K562 (cell line): ENCODE measurements around the gene USP20. TPM values are rescaled to one million over a fixed set of nuclear protein-coding genes. Genes with fewer than 3 reads are reported as not detected.
A peak's percentile ranks its signal among the peaks of the same experiment; 100 is the strongest.

Experiments
- CAMTA2 ChIP-seq: fragments of 250-450 bp; sonication (Bioruptor Pico); conservative IDR thresholded peaks from 2 replicates; pipeline ENCODE4 v1.5.1; 2022
- CBX5 ChIP-seq: IDR thresholded peaks from 2 replicates; pipeline ENCODE4 v1.6.1; 2014; ENCODE audit warnings: low read depth, borderline replicate concordance
- GTF2A2 ChIP-seq: IDR thresholded peaks from 2 replicates; pipeline ENCODE4 v1.6.1; 2016; ENCODE audit warnings: mild to moderate bottlenecking, missing genetic modification characterization, missing compliant biosample characterization
- HMG20B ChIP-seq: fragments of 250-450 bp; sonication (Bioruptor Pico); IDR thresholded peaks from 2 replicates; pipeline ENCODE4 v1.5.0; 2021; ENCODE audit warnings: mild to moderate bottlenecking
- JUN ChIP-seq, 2 experiments: sonication (generic) in 1 of 2; formaldehyde crosslinking in 1 of 2; IDR thresholded peaks; 2 replicates each; pipeline versions ENCODE4 v1.6.1 to v1.8.0; 2012 to 2022; ENCODE audit warnings: borderline replicate concordance in 2 of 2, mild to moderate bottlenecking in 2 of 2, improper control_type of control experiment in 1 of 2, low read depth in 1 of 2, low read length in 1 of 2, missing genetic modification reagents in 1 of 2
- KLF13 ChIP-seq: fragments of 450-650 bp; IDR thresholded peaks from 2 replicates; pipeline ENCODE4 v1.6.1; 2016; ENCODE audit warnings: missing genetic modification characterization, low read depth, mild to moderate bottlenecking, missing compliant biosample characterization, moderate library complexity, borderline replicate concordance
- MTA1 ChIP-seq: fragments of 450-650 bp; IDR thresholded peaks from 2 replicates; pipeline ENCODE4 v1.6.1; 2017; ENCODE audit warnings: borderline replicate concordance
- RNF2 ChIP-seq: sonication (generic); IDR thresholded peaks from 2 replicates; pipeline ENCODE4 v1.6.1; 2016
- TBL1XR1 ChIP-seq, 2 experiments: IDR thresholded peaks; 2 replicates each; pipeline ENCODE4 v1.6.1; 2012; ENCODE audit warnings: improper control_type of control experiment in 2 of 2, low read length in 2 of 2, mild to moderate bottlenecking in 1 of 2
- TBP ChIP-seq: optimal IDR thresholded peaks from 2 replicates; pipeline ENCODE3; 2011; ENCODE audit warnings: low read depth, low read length, improper control_type of control experiment
- ZKSCAN1 ChIP-seq: fragments of 150-350 bp; IDR thresholded peaks from 2 replicates; pipeline ENCODE4 v1.6.1; 2016; ENCODE audit warnings: low read depth, low read length
- ZNF121 ChIP-seq: sonication (generic); formaldehyde crosslinking; conservative IDR thresholded peaks from 2 replicates; pipeline ENCODE4 v1.8.0; 2022; ENCODE audit warnings: missing genetic modification reagents
- ZNF274 ChIP-seq: IDR thresholded peaks from 2 replicates; pipeline ENCODE4 v1.6.1; 2011; ENCODE audit warnings: low read depth, mild to moderate bottlenecking, low read length, moderate library complexity, borderline replicate concordance
- ZNF41 ChIP-seq: fragments of 250-450 bp; sonication (Bioruptor Pico); conservative IDR thresholded peaks from 2 replicates; pipeline ENCODE4 v1.4.0; 2020; ENCODE audit warnings: mild to moderate bottlenecking
- ZNF436 ChIP-seq: fragments of 250-450, 450-650 bp; sonication (Bioruptor Pico); formaldehyde crosslinking; IDR thresholded peaks from 2 replicates; pipeline ENCODE4 v1.7.0; 2020; ENCODE audit warnings: mild to moderate bottlenecking
- ZNF444 ChIP-seq: fragments of 250-450 bp; sonication (Bioruptor Pico); IDR thresholded peaks from 2 replicates; pipeline ENCODE4 v1.4.0; 2020; ENCODE audit warnings: mild to moderate bottlenecking, moderate library complexity
- polyA plus RNA-seq, 8 experiments: library from polyadenylated mRNA; depleted of rRNA in 4 of 8; stranded (reverse) in 5 of 8; unstranded in 3 of 8; fragments of >200 nt; fragmentation: Nextera tagmentation in 2 of 8; fragmentation: Illumina TruSeq in 1 of 8; extraction: Ambion mirVana in 2 of 8; extraction: Trizol in 1 of 8; gene quantifications; 2 replicates each; pipeline versions ENCODE4 v1.2.1 to v1.2.3, GENCODE V29; 2011 to 2014; ENCODE audit warnings: inconsistent platforms in 1 of 8, missing spikeins in 1 of 8
- total RNA-seq, 7 experiments: library from RNA; depleted of rRNA in 6 of 7; stranded (reverse); fragments of >200 nt in 6 of 7; fragmentation: Illumina TruSeq in 2 of 7; extraction: Trizol in 2 of 7; gene quantifications; 2 replicates each; pipeline versions ENCODE4 v1.2.1 to v1.2.3, GENCODE V29; 2011 to 2021; ENCODE audit warnings: low replicate concordance in 1 of 7
- TF ChIP-seq, protein P1 (sequence below): fragments of 250-450 bp; sonication (Bioruptor Pico); IDR thresholded peaks from 2 replicates; pipeline ENCODE4 v1.9.0; 2021; ENCODE audit warnings: mild to moderate bottlenecking
- TF ChIP-seq, protein P2 (sequence below): fragments of 450-650 bp; formaldehyde crosslinking; IDR thresholded peaks from 2 replicates; pipeline ENCODE4 v1.4.0; 2020; ENCODE audit warnings: mild to moderate bottlenecking, mixed read lengths
- TF ChIP-seq, protein P3 (sequence below): fragments of 250-450 bp; sonication (Bioruptor Pico); IDR thresholded peaks from 2 replicates; pipeline ENCODE4 v1.4.0; 2020
- TF ChIP-seq, protein P4 (sequence below), 2 experiments: fragments of 450-650 bp; conservative IDR thresholded peaks; 2 replicates each; pipeline ENCODE4 v1.6.1; 2017; ENCODE audit warnings: mild to moderate bottlenecking in 2 of 2, moderate library complexity in 2 of 2

USP20 gene
- total and polyA plus RNA-seq, 9 of the 15 experiments (the other 6 are each of a cell fraction or from before 2014, with no cell fraction given), result 1.9 to 136 (median 49.1) TPM

DNA sequence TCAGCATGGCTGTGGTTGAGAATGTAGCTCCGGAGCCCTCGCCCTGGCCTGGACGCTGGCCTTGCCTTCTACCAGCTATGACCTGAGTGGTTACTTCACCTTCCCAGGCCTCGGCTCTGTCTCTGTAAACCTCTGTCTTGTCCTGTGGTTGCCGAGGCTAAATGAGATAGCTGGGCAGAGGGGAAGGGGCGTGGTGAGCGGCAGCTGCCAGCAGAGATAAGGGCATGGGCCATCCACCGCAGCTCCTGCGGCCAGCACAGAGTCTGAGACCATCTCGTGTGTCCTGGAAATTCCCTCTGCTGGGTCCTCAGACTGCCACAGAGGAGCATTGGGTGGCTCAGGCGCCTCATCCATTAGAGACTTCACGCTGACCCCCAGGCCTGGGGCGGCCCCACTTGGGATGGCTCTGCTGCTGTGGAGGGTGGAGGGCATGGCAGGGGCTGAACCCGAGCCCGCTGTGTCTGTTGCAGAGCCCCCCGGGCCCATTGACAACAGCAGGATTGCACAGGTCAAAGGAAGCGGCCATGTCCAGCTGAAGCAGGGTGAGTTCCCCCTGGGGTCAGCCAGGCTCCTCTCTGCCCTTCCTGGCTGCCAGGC is 43.9 kb downstream of the USP20 start (continued):
- peak; percentile 97 to 99 for TF ChIP-seq TBL1XR1 (IDR thresholded peaks at IDR 0.05; ENCODE audit: low read length in 2 of 2)
- no peak for TF ChIP-seq ZNF274
- TF ChIP-seq, protein P1, sequence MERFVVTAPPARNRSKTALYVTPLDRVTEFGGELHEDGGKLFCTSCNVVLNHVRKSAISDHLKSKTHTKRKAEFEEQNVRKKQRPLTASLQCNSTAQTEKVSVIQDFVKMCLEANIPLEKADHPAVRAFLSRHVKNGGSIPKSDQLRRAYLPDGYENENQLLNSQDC (CRISPR knock-in tag), result 0 out of 2 replicates have a peak, but pooled peaks have one; percentile 54
- TF ChIP-seq, protein P2, sequence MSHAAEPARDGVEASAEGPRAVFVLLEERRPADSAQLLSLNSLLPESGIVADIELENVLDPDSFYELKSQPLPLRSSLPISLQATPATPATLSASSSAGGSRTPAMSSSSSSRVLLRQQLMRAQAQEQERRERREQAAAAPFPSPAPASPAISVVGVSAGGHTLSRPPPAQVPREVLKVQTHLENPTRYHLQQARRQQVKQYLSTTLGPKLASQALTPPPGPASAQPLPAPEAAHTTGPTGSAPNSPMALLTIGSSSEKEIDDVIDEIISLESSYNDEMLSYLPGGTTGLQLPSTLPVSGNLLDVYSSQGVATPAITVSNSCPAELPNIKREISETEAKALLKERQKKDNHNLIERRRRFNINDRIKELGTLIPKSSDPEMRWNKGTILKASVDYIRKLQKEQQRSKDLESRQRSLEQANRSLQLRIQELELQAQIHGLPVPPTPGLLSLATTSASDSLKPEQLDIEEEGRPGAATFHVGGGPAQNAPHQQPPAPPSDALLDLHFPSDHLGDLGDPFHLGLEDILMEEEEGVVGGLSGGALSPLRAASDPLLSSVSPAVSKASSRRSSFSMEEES (CRISPR knock-in tag), result no peak
- peak; percentile 93; the same call in 1 of the 2 replicates for TF ChIP-seq ZKSCAN1
- no peak for TF ChIP-seq RNF2
- TF ChIP-seq, protein P3, sequence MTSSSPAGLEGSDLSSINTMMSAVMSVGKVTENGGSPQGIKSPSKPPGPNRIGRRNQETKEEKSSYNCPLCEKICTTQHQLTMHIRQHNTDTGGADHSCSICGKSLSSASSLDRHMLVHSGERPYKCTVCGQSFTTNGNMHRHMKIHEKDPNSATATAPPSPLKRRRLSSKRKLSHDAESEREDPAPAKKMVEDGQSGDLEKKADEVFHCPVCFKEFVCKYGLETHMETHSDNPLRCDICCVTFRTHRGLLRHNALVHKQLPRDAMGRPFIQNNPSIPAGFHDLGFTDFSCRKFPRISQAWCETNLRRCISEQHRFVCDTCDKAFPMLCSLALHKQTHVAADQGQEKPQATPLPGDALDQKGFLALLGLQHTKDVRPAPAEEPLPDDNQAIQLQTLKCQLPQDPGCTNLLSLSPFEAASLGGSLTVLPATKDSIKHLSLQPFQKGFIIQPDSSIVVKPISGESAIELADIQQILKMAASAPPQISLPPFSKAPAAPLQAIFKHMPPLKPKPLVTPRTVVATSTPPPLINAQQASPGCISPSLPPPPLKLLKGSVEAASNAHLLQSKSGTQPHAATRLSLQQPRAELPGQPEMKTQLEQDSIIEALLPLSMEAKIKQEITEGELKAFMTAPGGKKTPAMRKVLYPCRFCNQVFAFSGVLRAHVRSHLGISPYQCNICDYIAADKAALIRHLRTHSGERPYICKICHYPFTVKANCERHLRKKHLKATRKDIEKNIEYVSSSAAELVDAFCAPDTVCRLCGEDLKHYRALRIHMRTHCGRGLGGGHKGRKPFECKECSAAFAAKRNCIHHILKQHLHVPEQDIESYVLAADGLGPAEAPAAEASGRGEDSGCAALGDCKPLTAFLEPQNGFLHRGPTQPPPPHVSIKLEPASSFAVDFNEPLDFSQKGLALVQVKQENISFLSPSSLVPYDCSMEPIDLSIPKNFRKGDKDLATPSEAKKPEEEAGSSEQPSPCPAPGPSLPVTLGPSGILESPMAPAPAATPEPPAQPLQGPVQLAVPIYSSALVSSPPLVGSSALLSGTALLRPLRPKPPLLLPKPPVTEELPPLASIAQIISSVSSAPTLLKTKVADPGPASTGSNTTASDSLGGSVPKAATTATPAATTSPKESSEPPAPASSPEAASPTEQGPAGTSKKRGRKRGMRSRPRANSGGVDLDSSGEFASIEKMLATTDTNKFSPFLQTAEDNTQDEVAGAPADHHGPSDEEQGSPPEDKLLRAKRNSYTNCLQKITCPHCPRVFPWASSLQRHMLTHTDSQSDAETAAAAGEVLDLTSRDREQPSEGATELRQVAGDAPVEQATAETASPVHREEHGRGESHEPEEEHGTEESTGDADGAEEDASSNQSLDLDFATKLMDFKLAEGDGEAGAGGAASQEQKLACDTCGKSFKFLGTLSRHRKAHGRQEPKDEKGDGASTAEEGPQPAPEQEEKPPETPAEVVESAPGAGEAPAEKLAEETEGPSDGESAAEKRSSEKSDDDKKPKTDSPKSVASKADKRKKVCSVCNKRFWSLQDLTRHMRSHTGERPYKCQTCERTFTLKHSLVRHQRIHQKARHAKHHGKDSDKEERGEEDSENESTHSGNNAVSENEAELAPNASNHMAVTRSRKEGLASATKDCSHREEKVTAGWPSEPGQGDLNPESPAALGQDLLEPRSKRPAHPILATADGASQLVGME (CRISPR knock-in tag), result 0 out of 2 replicates have a peak, but pooled peaks have one; percentile 43
- TF ChIP-seq ZNF121 (CRISPR knock-in tag), result no peak
- TF ChIP-seq, protein P4, sequence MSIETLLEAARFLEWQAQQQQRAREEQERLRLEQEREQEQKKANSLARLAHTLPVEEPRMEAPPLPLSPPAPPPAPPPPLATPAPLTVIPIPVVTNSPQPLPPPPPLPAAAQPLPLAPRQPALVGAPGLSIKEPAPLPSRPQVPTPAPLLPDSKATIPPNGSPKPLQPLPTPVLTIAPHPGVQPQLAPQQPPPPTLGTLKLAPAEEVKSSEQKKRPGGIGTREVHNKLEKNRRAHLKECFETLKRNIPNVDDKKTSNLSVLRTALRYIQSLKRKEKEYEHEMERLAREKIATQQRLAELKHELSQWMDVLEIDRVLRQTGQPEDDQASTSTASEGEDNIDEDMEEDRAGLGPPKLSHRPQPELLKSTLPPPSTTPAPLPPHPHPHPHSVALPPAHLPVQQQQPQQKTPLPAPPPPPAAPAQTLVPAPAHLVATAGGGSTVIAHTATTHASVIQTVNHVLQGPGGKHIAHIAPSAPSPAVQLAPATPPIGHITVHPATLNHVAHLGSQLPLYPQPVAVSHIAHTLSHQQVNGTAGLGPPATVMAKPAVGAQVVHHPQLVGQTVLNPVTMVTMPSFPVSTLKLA (conservative IDR thresholded peaks at IDR 0.05), result no peak
- TF ChIP-seq ZNF444 (CRISPR knock-in tag), result no peak
- no peak for TF ChIP-seq CBX5
- no peak; the same call in 1 of the 2 replicates for TF ChIP-seq ZNF41 (CRISPR knock-in tag)
- TF ChIP-seq KLF13 (tag), result peak; percentile 98
- TF ChIP-seq HMG20B (CRISPR knock-in tag), result no peak
- no peak for TF ChIP-seq GTF2A2
- TF ChIP-seq CAMTA2, result no peak
- TF ChIP-seq MTA1, result no peak
- no peak for TF ChIP-seq ZNF436
- TF ChIP-seq TBP, result peak; percentile 81
- TF ChIP-seq JUN (IDR thresholded peaks at IDR 0.05; ENCODE audit: borderline replicate concordance, low read depth, low read length), result peak; percentile 79; the same call in 1 of the 2 replicates
- TF ChIP-seq JUN (CRISPR knock-in tag; IDR thresholded peaks at IDR 0.05; ENCODE audit: borderline replicate concordance), result no peak
